SU-DHL-6 (cell line): ENCODE data around the gene NKD1.

ENCODE experiments used
- H2AFZ ChIP-seq: fragments of 200-600 bp; sonication (generic); 2 replicates; pipeline ENCODE4 v1.6.1; 2014; ENCODE audit warnings: low read depth, mild to moderate bottlenecking, moderate library complexity, mixed read lengths, antibody characterized with exemption, low read length; ENCODE audit not compliant: severe bottlenecking
- H3F3A ChIP-seq: fragments of 200-600 bp; shearing (Covaris generic); 2 replicates; pipeline ENCODE4 v1.6.0; 2016; ENCODE audit warnings: antibody characterized with exemption, mild to moderate bottlenecking; ENCODE audit not compliant: insufficient read depth
- H3K27ac ChIP-seq: fragments of 200-600 bp; sonication (generic); 2 replicates; pipeline ENCODE4 v1.5.1; 2016; ENCODE audit warnings: low read depth, mild to moderate bottlenecking, low read length, moderate library complexity, mixed read lengths
- H3K27me3 ChIP-seq: fragments of 200-600 bp; sonication (generic), shearing (Covaris generic); 2 replicates; pipeline ENCODE4 v1.6.0; 2014; ENCODE audit warnings: mild to moderate bottlenecking, low read length
- H3K36me3 ChIP-seq: fragments of 200-600 bp; sonication (generic); 2 replicates; pipeline ENCODE4 v1.6.1; 2014; ENCODE audit warnings: mild to moderate bottlenecking, low read length, mixed read lengths
- H3K4me2 ChIP-seq: fragments of 300-600, 200-600 bp; shearing (Covaris generic), sonication (generic); 2 replicates; pipeline ENCODE4 v1.6.0; 2014; ENCODE audit warnings: low read length, low read depth, mild to moderate bottlenecking; ENCODE audit not compliant: poor library complexity, severe bottlenecking
- H3K4me3 ChIP-seq: fragments of 200-600 bp; sonication (generic); 2 replicates; pipeline ENCODE4 v1.5.1; 2014; ENCODE audit warnings: antibody characterized with exemption, low read length, mild to moderate bottlenecking, mixed read lengths; ENCODE audit not compliant: insufficient read depth, poor library complexity, severe bottlenecking
- H3K79me2 ChIP-seq: fragments of 200-600 bp; sonication (generic); 2 replicates; pipeline ENCODE4 v1.6.1; 2014; ENCODE audit warnings: mild to moderate bottlenecking, low read length, moderate library complexity; ENCODE audit not compliant: insufficient read depth
- H3K9ac ChIP-seq: fragments of 200-600 bp; sonication (generic); 2 replicates; pipeline ENCODE4 v1.7.0; 2014; ENCODE audit warnings: mild to moderate bottlenecking, low read length
- H3K9me2 ChIP-seq: fragments of 200-600 bp; sonication (generic); replicated peaks from 2 replicates; pipeline ENCODE4 v1.6.1; 2014; ENCODE audit warnings: low read length; ENCODE audit not compliant: insufficient read depth
- H3K9me3 ChIP-seq: fragments of 200-600 bp; sonication (generic); 2 replicates; pipeline ENCODE4 v1.6.1; 2014; ENCODE audit warnings: low read length, mixed read lengths; ENCODE audit not compliant: insufficient read depth
- H4K20me1 ChIP-seq: fragments of 200-600 bp; sonication (generic); 2 replicates; pipeline ENCODE4 v1.6.1; 2014; ENCODE audit warnings: low read depth, mild to moderate bottlenecking, antibody characterized with exemption, low read length, moderate library complexity, mixed read lengths
- CTCF ChIP-seq: fragments of 200-600 bp; sonication (generic); IDR thresholded peaks from one replicate; pipeline ENCODE4 v1.5.1; 2017; ENCODE audit warnings: antibody characterized with exemption, mild to moderate bottlenecking, low read length, moderate library complexity; ENCODE audit not compliant: insufficient read depth, poor library complexity, severe bottlenecking
- EZH2phosphoT487 ChIP-seq: fragments of 200-600 bp; sonication (generic), shearing (Covaris generic); conservative IDR thresholded peaks from 2 replicates; pipeline ENCODE4 v1.6.1; 2018; ENCODE audit warnings: mild to moderate bottlenecking, antibody characterized with exemption, low read length, moderate library complexity, mixed read lengths

Gene NKD1

GRCh38 chr16:50666658-50667496 lies 118.7 kb downstream of the NKD1 start:
- H3K79me2 ChIP-seq = no peaks in the 10 kb centered on the region
- no peaks in the 10 kb centered on the region for H4K20me1 ChIP-seq
- no peak overlapping the region for H2AFZ ChIP-seq
- no peaks in the 10 kb centered on the region for H3K27me3 ChIP-seq
- no peak overlapping the region for H3K4me2 ChIP-seq
- no peak overlapping the region for H3K9ac ChIP-seq
- H3F3A ChIP-seq = no peaks in the 10 kb centered on the region
- TF ChIP-seq CTCF = no peak
- TF ChIP-seq EZH2phosphoT487 = no peak
- H3K9me2 ChIP-seq = no peaks in the 10 kb centered on the region
- no peak overlapping the region for H3K27ac ChIP-seq
- H3K9me3 ChIP-seq = peaks cover 9% of the 10 kb centered on the region; the same call in 1 of the 2 replicates
- no peak overlapping the region for H3K4me3 ChIP-seq
- 0 out of 2 replicates have a peak, but pooled peaks cover 3% of the 10 kb centered on the region for H3K36me3 ChIP-seq

- Histone ChIP-seq H3K4me3 (no peak overlapping the region), H3K27ac (no peak overlapping the region), H3K79me2 (no peaks in the 10 kb centered on the region), H2AFZ (no peak overlapping the region), H3K9me3 (peaks cover 17% of the 10 kb centered on the region; the same call in 1 of the 2 replicates), H3K9ac (no peak overlapping the region), H3K9me2 (no peaks in the 10 kb centered on the region), H3K27me3 (no peaks in the 10 kb centered on the region), H3F3A (no peaks in the 10 kb centered on the region), H4K20me1 (no peaks in the 10 kb centered on the region), H3K4me2 (no peak overlapping the region), H3K36me3 (0 out of 2 replicates have a peak, but pooled peaks cover 6% of the 10 kb centered on the region)
- TF ChIP-seq EZH2phosphoT487 (no peak), CTCF (no peak)
Measured at GRCh38 chr16:50667497-50668367, 119.5 kb downstream of the NKD1 start.

- Histone ChIP-seq H4K20me1 (no peaks in the 10 kb centered on the region), H3K9ac (no peak overlapping the region), H3K27me3 (no peaks in the 10 kb centered on the region), H3K4me3 (no peak overlapping the region), H3K27ac (no peak overlapping the region), H3K9me2 (no peaks in the 10 kb centered on the region), H3K36me3 (0 out of 2 replicates have a peak, but pooled peaks cover 6% of the 10 kb centered on the region), H3K9me3 (peaks cover 20% of the 10 kb centered on the region; the same call in 1 of the 2 replicates), H2AFZ (no peak overlapping the region), H3K4me2 (no peak overlapping the region), H3F3A (no peaks in the 10 kb centered on the region), H3K79me2 (no peaks in the 10 kb centered on the region)
- TF ChIP-seq EZH2phosphoT487 = no peak
- no peak for TF ChIP-seq CTCF
Measured at GRCh38 chr16:50668368-50669008, 120.3 kb downstream of the NKD1 start.
